Endothelial cell of hepatic sinusoid (primary cell): ENCODE data around the gene BRD3.

Source experiments
- in situ Hi-C: cut with HindIII; loops from 2 replicates; pipeline ENCODE4 v1.10.0; 2017; ENCODE audit warnings: low sequenced_read_pairs

BRD3 gene

GRCh38 chr9:134054891-134055811 is 12.7 kb downstream of the BRD3 start:
- in situ Hi-C loops: loop anchor here (5.0 kb wide), 1 partner anchor 38 kb away; no protein-coding TSS in a partner anchor

- in situ Hi-C loops: loop anchor here (5.0 kb wide), 1 partner anchor 37 kb away; no protein-coding TSS in a partner anchor
Measured at GRCh38 chr9:134053941-134054761, 13.7 kb downstream of the BRD3 start.

GRCh38 chr9:134053401-134053871 is 14.4 kb downstream of the BRD3 start:
- in situ Hi-C loops: loop anchor here (5.0 kb wide), 1 partner anchor 36 kb away; no protein-coding TSS in a partner anchor

GRCh38 chr9:134052941-134053340 is 14.9 kb downstream of the BRD3 start:
- in situ Hi-C loops: loop anchor here (5.0 kb wide), 1 partner anchor 36 kb away; no protein-coding TSS in a partner anchor

- in situ Hi-C loops: loop anchor here (5.0 kb wide), 1 partner anchor 35 kb away; no protein-coding TSS in a partner anchor
Measured at GRCh38 chr9:134052491-134052890, 15.3 kb downstream of the BRD3 start.

GRCh38 chr9:134051319-134051718 is 16.5 kb downstream of the BRD3 start:
- in situ Hi-C loops: loop anchor here (5.0 kb wide), 1 partner anchor 34 kb away; no protein-coding TSS in a partner anchor

GRCh38 chr9:134050726-134051125 is 17.1 kb downstream of the BRD3 start:
- in situ Hi-C loops: loop anchor here (5.0 kb wide), 1 partner anchor 33 kb away; no protein-coding TSS in a partner anchor

GRCh38 chr9:134049772-134050588 is 17.8 kb downstream of the BRD3 start:
- in situ Hi-C loops: loop anchor here (5.0 kb wide), 1 partner anchor 33 kb away; no protein-coding TSS in a partner anchor

GRCh38 chr9:134049236-134049635 is 18.6 kb downstream of the BRD3 start:
- in situ Hi-C loops: no loop called here

- in situ Hi-C loops: no loop called here
Measured at GRCh38 chr9:134048582-134048968, 19.3 kb downstream of the BRD3 start.

GRCh38 chr9:134047868-134048581 is 19.8 kb downstream of the BRD3 start:
- in situ Hi-C loops: no loop called here

GRCh38 chr9:134046894-134047681 is 20.7 kb downstream of the BRD3 start:
- in situ Hi-C loops: no loop called here

- in situ Hi-C loops: no loop called here
Measured at GRCh38 chr9:134045841-134046544, 21.8 kb downstream of the BRD3 start.

GRCh38 chr9:134044944-134045343 is 22.9 kb downstream of the BRD3 start:
- in situ Hi-C loops: no loop called here

GRCh38 chr9:134043531-134043988 is 24.3 kb downstream of the BRD3 start:
- in situ Hi-C loops: no loop called here

- in situ Hi-C loops: no loop called here
Measured at GRCh38 chr9:134041649-134041962, 26.2 kb downstream of the BRD3 start.

GRCh38 chr9:134040781-134041648 is 26.8 kb downstream of the BRD3 start:
- in situ Hi-C loops: no loop called here
